Measurements from ENCODE around the gene NFATC4.

Gene NFATC4

GRCh38 chr14:24366721-24367513 lies 1.1 kb upstream of the NFATC4 start:
- H3K4me1 ChIP-seq (ENCODE audit: control insufficient read depth, insufficient read depth, low read length): peaks cover 12% of the 10 kb centered on the region
- peak overlapping the region; percentile 39 for H3K4me3 ChIP-seq (ENCODE audit: low read depth, low read length)
- ChIA-PET CTCF (interaction anchor here (0.6 to 2.3 kb wide), 21 partner anchors 11 to 124 kb away, joined by 3 to 96 read pairs (median 7); partner anchors contain the start of genes CBLN3, KHNYN, SDR39U1 and TINF2), POLR2A (interaction anchor here (1.0 to 2.3 kb wide), 9 partner anchors 11 to 96 kb away, joined by 3 to 45 read pairs (median 4); partner anchors contain the start of genes CBLN3, KHNYN, NYNRIN and RABGGTA)
- peak overlapping the region; percentile 97 for H3K27ac ChIP-seq (ENCODE audit: extremely low read depth, low read depth, low read length)
- H3K9me3 ChIP-seq (ENCODE audit: control insufficient read depth, insufficient read depth, low read depth, low read length): no peaks in the 10 kb centered on the region
- H3K36me3 ChIP-seq (ENCODE audit: control insufficient read depth in 2 of 2, insufficient read depth in 1 of 2, low read length in 2 of 2): peaks cover 0 to 21% of the 10 kb centered on the region in 2 experiments; a peak in 2 of 3 replicates
- TF ChIP-seq ZNF843 (tag by site-specific recombination; IDR thresholded peaks at IDR 0.05) (no peak), MZF1 (tag by site-specific recombination; IDR thresholded peaks at IDR 0.05; ENCODE audit: borderline replicate concordance) (no peak), ZNF211 (tag by site-specific recombination; IDR thresholded peaks at IDR 0.05; ENCODE audit: low read depth) (no peak), ZNF433 (tag by site-specific recombination; IDR thresholded peaks at IDR 0.05; ENCODE audit: low read depth) (no peak), ZNF488 (tag by site-specific recombination; IDR thresholded peaks at IDR 0.05) (no peak), ZNF701 (tag by site-specific recombination; IDR thresholded peaks at IDR 0.05) (no peak), INSM2 (tag by site-specific recombination; IDR thresholded peaks at IDR 0.05) (0 out of 2 replicates have a peak, but pooled peaks have one; percentile 13), ZFP37 (tag by site-specific recombination; IDR thresholded peaks at IDR 0.05) (no peak), ZNF335 (tag by site-specific recombination; conservative IDR thresholded peaks at IDR 0.05) (peak; percentile 68), ZNF426 (tag by site-specific recombination; IDR thresholded peaks at IDR 0.05) (no peak), ZNF2 (tag by site-specific recombination; IDR thresholded peaks at IDR 0.05) (peak; percentile 31; the same call in 1 of the 2 replicates), ZNF449 (tag by site-specific recombination; IDR thresholded peaks at IDR 0.05) (no peak), ZNF404 (tag by site-specific recombination; IDR thresholded peaks at IDR 0.05) (no peak), ZNF26 (tag by site-specific recombination; IDR thresholded peaks at IDR 0.05) (no peak), ZBTB11 (tag by site-specific recombination; conservative IDR thresholded peaks at IDR 0.05; ENCODE audit: low read depth) (peak; percentile 15; the same call in 1 of the 2 replicates), ZNF585B (tag by site-specific recombination; IDR thresholded peaks at IDR 0.05) (no peak; the same call in 1 of the 2 replicates), SP2 (tag by site-specific recombination; IDR thresholded peaks at IDR 0.05) (peak; percentile 88), ZNF555 (tag by site-specific recombination; conservative IDR thresholded peaks at IDR 0.05) (no peak), ZNF248 (tag by site-specific recombination; IDR thresholded peaks at IDR 0.05) (no peak), ZNF514 (tag by site-specific recombination; IDR thresholded peaks at IDR 0.05) (no peak), GLIS1 (tag by site-specific recombination; IDR thresholded peaks at IDR 0.05) (peak; percentile 94), ZNF596 (tag by site-specific recombination; IDR thresholded peaks at IDR 0.05) (no peak; the same call in 1 of the 2 replicates), ZNF23 (tag by site-specific recombination; IDR thresholded peaks at IDR 0.05; ENCODE audit: borderline replicate concordance) (no peak), KLF8 (tag by site-specific recombination; IDR thresholded peaks at IDR 0.05) (peak; percentile 95), PATZ1 (tag by site-specific recombination; IDR thresholded peaks at IDR 0.05) (peak; percentile 94), ZNF473 (tag by site-specific recombination; IDR thresholded peaks at IDR 0.05) (no peak)

Measured in HEK293 (cell line).